ENCODE results near the gene MC5R. TPM values are rescaled to one million over a fixed set of nuclear protein-coding genes. Genes with fewer than 3 reads are reported as not detected.

MC5R gene
- total RNA-seq, 4 donors from 2014 or later, result not detected

DNA sequence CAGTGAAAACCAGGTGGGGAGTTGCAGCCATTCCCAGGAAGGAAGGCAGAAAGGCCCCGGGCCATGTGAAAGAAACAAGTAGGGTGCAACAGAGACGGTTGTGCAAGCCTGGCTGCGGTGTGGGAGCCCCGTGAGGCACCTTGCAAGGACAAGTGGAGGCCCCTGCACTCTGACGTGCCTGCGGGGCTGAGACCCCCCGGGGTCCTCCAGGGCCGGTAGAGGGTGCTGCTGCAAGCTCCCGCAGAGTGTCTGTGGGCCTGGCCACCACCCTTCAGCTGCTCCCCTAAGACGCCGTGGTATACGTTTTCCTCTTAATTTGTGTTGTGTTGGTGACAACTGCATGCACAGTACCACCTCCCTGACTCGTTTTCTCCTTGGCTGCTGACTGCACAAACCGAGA, 27.4 kb upstream of the MC5R start:
- Histone ChIP-seq H3K4me3 (no peak overlapping the region), H3K9me3 (no peaks in the 10 kb centered on the region), H3K27me3 (peaks cover 0 to 34% (median 0%) of the 10 kb centered on the region in 4 donors), H3K4me1 (peaks cover 4 to 11% (median 10%) of the 10 kb centered on the region in 4 donors), H3K36me3 (no peaks in the 10 kb centered on the region), H3K27ac (replicated peaks in 1 of 4) (no peak overlapping the region)
- TF ChIP-seq EP300 (IDR thresholded peaks at IDR 0.05) (no peak), POLR2AphosphoS5 (IDR thresholded peaks at IDR 0.05) (no peak), POLR2A (IDR thresholded peaks at IDR 0.05; ENCODE audit: low read depth) (no peak)
- TF ChIP-seq, protein P1, sequence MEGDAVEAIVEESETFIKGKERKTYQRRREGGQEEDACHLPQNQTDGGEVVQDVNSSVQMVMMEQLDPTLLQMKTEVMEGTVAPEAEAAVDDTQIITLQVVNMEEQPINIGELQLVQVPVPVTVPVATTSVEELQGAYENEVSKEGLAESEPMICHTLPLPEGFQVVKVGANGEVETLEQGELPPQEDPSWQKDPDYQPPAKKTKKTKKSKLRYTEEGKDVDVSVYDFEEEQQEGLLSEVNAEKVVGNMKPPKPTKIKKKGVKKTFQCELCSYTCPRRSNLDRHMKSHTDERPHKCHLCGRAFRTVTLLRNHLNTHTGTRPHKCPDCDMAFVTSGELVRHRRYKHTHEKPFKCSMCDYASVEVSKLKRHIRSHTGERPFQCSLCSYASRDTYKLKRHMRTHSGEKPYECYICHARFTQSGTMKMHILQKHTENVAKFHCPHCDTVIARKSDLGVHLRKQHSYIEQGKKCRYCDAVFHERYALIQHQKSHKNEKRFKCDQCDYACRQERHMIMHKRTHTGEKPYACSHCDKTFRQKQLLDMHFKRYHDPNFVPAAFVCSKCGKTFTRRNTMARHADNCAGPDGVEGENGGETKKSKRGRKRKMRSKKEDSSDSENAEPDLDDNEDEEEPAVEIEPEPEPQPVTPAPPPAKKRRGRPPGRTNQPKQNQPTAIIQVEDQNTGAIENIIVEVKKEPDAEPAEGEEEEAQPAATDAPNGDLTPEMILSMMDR (IDR thresholded peaks at IDR 0.05), result no peak
- intact Hi-C loops (cut with DNase I), result no loop called here
- no peak for DNase-seq (ENCODE audit: extremely low spot score)
- 71% methylated on average over 14 of the region's 14 CpGs for WGBS

DNA sequence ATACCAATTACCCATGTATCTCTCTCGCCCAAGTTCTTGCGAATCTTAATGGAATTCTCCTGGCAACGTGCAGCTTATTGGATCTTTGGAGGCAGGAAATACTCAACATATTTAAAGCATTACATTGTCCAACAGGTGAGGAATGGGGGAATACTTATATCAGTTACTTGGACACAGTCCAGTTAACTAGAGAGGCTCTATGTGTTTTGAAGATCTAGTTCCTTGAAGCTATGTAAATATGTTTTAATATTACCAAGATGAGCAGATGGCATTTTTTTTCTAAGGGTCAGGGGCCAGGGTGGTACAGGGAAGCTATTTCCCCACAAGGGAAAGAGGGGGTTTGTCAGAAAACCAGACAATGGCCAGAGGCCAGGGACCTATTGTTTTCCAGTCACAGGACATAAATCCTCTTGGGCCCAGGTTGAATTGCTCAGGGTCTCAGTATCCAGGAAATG, 26.8 kb upstream of the MC5R start:
- peaks cover 0 to 34% (median 0%) of the 10 kb centered on the region in 4 donors for H3K27me3 ChIP-seq
- H3K27ac ChIP-seq (replicated peaks in 1 of 4), result no peak overlapping the region
- H3K36me3 ChIP-seq, result no peaks in the 10 kb centered on the region
- peaks cover 4 to 11% (median 10%) of the 10 kb centered on the region in 4 donors for H3K4me1 ChIP-seq
- TF ChIP-seq EP300 (IDR thresholded peaks at IDR 0.05) (no peak), POLR2AphosphoS5 (IDR thresholded peaks at IDR 0.05) (no peak)
- TF ChIP-seq, protein P1 (IDR thresholded peaks at IDR 0.05), result no peak
- DNase-seq (ENCODE audit: extremely low spot score), result no peak
- intact Hi-C loops (cut with DNase I), result no loop called here
- WGBS, result 59% methylated on average over 3 of the region's 3 CpGs
- H3K9me3 ChIP-seq, result no peaks in the 10 kb centered on the region
- H3K4me3 ChIP-seq, result no peak overlapping the region

DNA sequence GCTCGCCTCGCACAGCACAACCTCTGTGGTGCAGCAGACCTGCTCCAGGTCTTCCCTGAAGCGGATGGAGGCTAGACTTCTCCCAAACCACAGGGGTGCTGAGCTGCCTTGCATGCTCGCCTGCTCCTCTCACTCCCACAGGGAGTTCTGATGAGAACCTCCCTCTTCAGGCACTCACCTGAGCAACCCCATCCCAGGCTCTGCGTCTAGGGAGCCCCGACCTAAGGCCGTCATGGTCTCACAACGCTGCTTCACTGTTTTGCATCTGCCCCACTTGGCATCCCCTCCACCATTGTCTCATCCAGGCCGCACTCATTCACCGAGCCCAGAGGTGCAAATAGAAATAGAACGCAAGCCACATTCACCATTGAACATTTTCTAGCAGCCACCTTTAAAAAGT, 24.6 kb upstream of the MC5R start:
- Histone ChIP-seq H3K9me3 (no peaks in the 10 kb centered on the region), H3K27ac (replicated peaks in 1 of 4) (no peak overlapping the region), H3K4me3 (no peak overlapping the region), H3K36me3 (no peaks in the 10 kb centered on the region), H3K4me1 (peaks cover 4 to 11% (median 10%) of the 10 kb centered on the region in 4 donors), H3K27me3 (peaks cover 0 to 53% (median 0%) of the 10 kb centered on the region in 4 donors)
- DNase-seq (ENCODE audit: extremely low spot score), result peak; percentile 88
- 86% methylated on average over 11 of the region's 11 CpGs for WGBS
- TF ChIP-seq POLR2A (IDR thresholded peaks at IDR 0.05; ENCODE audit: low read depth), result no peak
- TF ChIP-seq, protein P1 (IDR thresholded peaks at IDR 0.05), result no peak
- TF ChIP-seq EP300 (IDR thresholded peaks at IDR 0.05), result no peak
- TF ChIP-seq POLR2AphosphoS5 (IDR thresholded peaks at IDR 0.05), result no peak
- intact Hi-C loops (cut with DNase I), result no loop called here

DNA sequence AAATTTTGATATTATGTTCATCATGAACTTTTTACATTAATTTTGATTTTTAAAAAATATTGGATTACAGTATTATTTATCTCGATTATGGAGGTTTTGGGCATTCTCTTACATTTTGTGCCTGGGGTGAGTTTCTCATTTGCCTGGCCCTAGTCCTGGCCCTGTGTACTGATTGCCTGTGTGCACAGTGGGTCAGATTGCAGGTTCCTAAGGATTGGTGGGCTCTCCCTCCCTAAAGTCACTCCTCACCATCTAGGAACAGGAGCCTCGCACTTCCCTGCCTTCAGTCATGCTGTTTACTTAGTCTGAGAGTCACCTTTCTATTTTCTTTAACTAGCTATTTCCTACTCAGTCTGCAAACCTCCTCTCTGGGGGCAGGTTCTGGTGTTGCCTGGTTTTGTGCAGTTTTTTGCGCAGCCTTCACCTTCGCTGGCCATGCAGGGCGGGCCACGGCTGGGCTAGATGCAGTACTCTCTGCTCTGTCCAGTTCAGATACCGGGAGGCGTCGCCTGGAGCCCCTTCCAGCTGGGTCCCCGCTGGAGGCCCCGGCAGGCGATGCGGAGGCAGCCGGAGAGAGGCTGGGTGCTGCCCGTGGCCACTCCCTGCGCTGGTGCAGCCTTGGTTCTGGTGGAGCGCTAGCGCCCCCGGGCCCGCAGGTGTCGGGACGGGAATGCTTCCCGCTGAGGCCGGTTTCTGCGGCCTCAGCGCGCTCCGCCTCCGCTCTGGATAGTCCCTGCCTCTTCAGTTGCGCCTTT, 23.3 kb upstream of the MC5R start:
- Histone ChIP-seq H3K27me3 (peaks cover 0 to 55% (median 0%) of the 10 kb centered on the region in 4 donors), H3K36me3 (no peaks in the 10 kb centered on the region), H3K4me3 (peak overlapping the region; percentile 30 to 46 (median 39)), H3K4me1 (peaks cover 4 to 11% (median 10%) of the 10 kb centered on the region in 4 donors), H3K27ac (replicated peaks in 1 of 4) (no peak overlapping the region), H3K9me3 (no peaks in the 10 kb centered on the region)
- DNase-seq (ENCODE audit: extremely low spot score), result no peak
- intact Hi-C loops (cut with DNase I), result no loop called here
- TF ChIP-seq EP300 (IDR thresholded peaks at IDR 0.05), result no peak
- TF ChIP-seq, protein P1 (IDR thresholded peaks at IDR 0.05), result peak; percentile 29 to 51 (median 32)
- TF ChIP-seq POLR2A (IDR thresholded peaks at IDR 0.05; ENCODE audit: low read depth), result no peak
- TF ChIP-seq POLR2AphosphoS5 (IDR thresholded peaks at IDR 0.05), result no peak
- whole genome bisulfite sequencing, result 35% methylated on average over 12 of the region's 30 CpGs
